ENCODE results near the gene ZWILCH.
A peak's percentile ranks its signal among the peaks of the same experiment; 100 is the strongest.
"Not testable (repeated sequence)": the region's sequence is repeated elsewhere in the genome, so short reads cannot be mapped to it uniquely, and the experiment has no call there.

The ZWILCH gene

GRCh38 chr15:66489179-66489791 lies 15.8 kb upstream of the ZWILCH start:
- DNase-seq: no peak

DNA sequence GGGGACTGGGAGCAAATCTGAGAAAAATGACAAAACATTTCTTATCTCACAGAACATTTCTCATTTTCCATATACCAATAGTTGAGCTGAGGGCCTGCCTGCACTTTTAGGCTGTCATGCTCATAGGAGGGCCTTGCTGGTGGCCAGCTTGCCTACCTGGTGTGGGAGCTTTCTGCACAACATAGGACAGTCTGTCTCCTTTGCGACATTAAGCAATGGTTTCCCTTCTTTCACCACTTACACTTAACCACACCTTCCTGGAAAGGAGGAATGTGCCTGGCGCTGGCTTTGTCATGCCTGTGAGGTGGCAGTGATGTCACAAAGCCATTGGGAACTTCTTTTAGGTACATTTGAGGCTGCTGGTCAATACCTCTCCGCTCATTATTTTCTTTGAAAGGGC lies 13.3 kb upstream of the ZWILCH start:
- DNase-seq: no peak

GRCh38 chr15:66494262-66494661 lies 10.9 kb upstream of the ZWILCH start:
- no peak for DNase-seq

- DNase-seq: no peak
Measured at GRCh38 chr15:66496951-66497501, 8.1 kb upstream of the ZWILCH start.

DNA sequence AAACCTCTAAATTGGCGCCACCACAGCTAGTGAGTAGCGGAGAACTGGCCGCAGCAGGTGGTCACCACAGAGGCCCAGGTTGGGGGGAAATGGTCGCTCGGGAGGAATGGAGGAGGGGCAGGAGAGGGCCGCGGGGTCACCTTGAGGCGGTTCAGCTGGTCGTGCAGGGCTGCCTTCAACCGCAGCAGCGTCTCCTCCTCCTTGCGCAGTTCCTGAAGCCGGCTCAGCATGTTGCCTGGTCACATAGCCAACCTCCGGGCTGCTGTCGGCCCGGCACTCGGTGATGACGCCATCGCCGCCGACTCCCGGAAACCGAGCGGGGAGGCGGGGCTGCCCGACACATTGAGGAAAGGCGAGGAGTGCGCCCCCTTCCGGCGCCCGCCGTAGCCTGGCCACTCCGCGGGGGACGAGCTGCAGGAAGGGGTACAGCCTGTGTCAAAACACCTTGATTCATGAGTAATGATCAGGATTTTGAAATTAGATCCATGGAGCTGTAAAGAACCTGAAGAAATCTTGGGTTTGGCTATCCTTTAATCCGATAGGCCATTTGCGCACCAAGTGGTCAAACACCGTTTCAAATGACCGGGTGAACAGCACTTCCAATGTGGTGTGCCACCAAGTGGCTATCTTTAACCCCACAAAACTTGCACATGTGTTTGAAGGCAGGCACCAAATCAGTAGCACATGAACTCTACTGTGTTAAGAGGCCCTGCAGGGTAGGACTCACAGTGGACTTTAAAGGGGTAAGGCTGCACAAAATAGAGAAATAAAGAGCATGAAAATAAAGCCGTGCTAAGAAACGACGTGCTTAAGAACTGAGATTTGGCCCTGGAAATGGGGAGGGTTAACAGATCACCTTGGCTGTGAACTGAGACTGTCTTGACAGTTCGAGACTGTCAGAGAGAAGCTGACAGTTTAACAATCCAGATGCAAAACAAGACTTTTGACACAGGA lies 7.3 kb upstream of the ZWILCH start, which contains the start of gene SNAPC5:
Gene SNAPC5, minus strand, starts transcription at position 261 of the 954 bp plus-strand sequence. Its CDS starts 31 bp downstream, at position 230.
- peak; percentile 68 for DNase-seq

GRCh38 chr15:66498501-66499386 lies 6.4 kb upstream of the ZWILCH start:
- DNase-seq: no peak

DNA sequence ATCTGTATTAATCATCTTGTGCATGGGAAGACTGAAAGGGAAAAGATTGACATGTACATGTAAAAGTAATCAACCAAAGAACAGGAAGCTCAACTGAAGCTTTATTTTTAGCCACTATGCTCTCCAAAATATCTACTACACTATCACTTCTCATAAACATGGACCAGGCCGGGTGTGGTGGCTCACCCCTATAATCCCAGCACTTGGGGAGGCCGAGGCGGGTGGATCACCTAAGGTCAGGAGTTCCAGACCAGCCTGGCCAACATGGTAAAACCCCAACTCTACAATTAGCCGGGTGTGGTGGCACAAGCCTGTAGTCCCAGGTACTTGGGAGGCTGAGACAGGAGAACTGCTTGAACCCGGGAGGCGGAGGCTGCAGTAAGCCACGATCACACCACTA lies 4.8 kb upstream of the ZWILCH start:
- DNase-seq: not testable (repeated sequence)

GRCh38 chr15:66502491-66502890 lies 2.6 kb upstream of the ZWILCH start:
- no peak for DNase-seq

- not testable (repeated sequence) for DNase-seq
Measured at GRCh38 chr15:66503041-66503648, 2.0 kb upstream of the ZWILCH start.

DNA sequence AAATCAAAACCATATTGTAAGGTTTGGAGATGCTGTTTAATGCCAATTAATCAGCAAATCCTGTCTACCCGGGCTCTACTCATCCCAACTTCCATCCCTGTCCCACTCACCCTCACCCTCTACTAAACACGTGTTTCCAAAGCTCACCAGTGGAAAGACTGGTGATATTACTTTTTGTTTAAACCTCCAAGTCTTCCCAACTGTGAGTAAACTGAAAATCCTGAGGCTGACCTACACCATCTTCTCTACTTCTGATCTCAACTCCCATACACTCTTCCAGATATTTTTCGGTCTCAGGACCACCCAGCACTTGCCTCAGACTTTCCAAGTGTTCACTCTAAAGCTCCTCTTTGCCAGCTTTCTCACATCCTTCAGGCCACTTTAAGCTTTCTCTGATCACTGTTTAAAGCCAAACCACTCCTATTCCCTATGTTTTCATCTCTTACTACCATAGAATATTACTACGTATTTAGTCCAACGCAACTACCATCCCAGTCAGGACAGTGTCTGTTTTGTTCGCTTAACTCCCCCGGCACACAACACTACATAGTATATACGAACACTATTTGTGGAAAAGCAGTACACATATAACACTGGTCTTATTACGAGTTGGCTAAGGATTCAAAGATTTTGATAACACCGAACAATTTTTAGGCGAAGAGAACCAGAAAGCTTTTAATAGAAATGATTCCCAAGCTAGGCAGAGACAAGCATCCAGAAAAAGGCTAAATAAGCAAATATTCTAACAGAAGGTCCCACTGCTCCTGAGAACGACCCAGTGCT lies 1.2 kb upstream of the ZWILCH start:
- no peak for DNase-seq

DNA sequence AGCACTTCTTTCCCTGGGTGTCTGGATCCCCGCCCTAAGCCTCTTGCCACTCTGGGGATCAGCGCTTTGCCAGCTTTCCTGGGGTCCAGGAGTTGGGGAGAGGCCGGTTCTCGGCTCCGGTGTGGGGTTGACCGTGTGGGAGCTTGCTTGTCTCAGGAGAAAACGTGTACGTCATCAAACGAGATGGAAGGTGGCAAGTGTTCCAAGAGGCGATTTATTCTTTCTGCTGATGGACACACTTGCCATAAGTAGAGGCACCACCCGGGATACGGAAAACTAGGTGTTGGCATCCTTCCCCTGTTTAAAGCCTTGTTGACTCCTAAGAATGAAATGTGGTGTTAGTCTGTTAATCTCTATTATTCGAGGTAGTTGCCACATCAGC lies 295 bp downstream of the ZWILCH start:
- peak; percentile 30 for DNase-seq

- no peak for DNase-seq
Measured at GRCh38 chr15:66505818-66506217, 692 bp downstream of the ZWILCH start.

GRCh38 chr15:66508293-66508883 lies 3.3 kb downstream of the ZWILCH start:
- DNase-seq: no peak

DNA sequence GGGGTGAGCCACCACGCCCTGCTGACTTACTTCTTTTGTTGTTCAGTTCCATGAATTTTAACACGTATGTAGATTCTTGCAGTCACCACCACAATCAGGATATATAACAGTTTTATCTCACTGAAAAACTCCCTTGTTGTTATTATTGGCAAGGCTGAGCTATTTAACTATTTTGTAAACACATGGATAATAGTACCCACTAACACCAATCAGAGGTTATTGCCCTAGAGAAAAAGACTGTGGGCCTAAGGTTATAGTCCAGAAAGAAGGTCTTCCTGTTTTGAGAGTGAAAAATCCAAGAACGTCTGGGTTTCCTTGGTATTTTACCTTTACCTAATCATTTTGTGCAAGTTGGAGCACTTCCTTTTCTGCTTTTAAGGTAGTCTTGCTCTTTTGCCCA lies 9.5 kb downstream of the ZWILCH start:
- no peak for DNase-seq

DNA sequence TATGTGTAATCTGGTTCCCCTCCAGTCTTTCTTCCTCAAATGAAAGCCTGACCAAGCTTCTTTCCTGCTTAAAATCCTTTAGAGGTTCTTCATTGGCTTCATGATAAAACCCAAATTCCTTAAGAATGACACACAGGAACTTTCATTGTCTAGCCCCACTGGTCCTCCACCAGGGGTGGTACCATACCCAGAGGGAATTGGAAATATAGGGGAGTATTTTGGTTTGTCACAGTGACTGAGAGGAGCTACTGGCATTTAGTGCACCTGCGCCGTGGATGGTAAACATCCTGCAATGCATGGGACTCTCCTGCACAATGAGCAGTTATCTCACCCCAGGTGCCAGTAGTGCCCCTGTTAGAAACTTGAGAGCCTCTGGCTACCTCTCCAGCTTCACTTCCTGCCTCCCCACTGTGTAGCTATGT lies 10.8 kb downstream of the ZWILCH start:
- no peak for DNase-seq

DNA sequence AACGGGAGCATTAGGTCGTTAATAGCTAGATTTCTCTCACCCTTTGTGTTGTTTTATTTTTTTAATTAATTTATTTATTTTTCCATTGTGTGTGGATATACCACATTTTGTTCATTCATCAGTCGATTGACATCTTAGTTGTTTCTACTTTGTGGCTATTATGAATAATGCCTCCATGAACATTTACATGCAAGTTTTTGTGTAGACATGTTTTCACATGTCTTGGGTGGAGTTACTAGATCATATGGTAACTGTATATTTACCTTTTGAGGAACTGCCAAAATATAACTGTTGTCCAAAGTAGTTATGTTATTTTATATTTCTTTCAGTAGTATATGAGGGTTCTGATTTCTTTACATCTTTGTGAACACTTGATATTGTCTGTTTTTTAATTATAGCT lies 18.8 kb downstream of the ZWILCH start:
- DNase-seq: no peak

GRCh38 chr15:66524838-66525237 lies 19.7 kb downstream of the ZWILCH start:
- no peak for DNase-seq

DNA sequence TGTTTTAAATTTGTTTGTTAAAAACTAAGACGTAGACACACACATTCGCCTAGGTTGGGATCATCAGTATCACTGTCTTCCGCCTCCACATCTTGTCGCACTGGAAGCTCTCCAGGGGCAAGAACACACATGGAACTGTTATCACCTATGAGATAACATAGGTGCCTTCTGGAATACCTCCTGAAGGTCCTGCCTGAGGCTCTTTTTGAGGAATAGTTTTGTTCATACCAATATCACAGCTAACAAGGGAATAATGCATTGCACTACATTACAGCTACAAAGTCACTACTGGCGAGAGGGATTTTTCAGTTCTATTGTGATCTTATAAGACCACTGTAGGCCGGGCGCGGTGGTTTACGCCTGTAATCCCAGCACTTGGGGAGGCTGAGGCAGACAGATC lies 29.9 kb downstream of the ZWILCH start:
- DNase-seq: no peak

- DNase-seq: no peak
Measured at GRCh38 chr15:66542896-66543295, 37.8 kb downstream of the ZWILCH start.

DNA sequence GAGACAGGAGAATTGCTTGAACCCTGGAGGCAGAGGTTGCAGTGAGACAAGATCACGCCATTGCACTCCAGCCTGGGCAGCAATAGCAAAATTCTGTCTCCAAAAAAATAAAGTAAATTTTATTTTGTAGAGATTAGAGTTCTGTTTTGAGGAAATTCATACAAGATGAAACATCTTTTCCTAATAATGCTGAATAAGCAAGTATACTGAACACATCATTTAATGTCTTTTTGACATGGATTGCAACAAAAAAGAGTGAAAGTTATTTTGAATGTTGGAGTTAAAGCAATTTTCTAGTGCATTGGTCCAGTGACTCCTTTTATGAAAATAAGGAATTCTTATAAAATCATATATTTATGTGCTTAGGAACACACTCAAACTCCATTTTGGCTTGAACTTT lies 40.1 kb downstream of the ZWILCH start:
- no peak for DNase-seq

DNA sequence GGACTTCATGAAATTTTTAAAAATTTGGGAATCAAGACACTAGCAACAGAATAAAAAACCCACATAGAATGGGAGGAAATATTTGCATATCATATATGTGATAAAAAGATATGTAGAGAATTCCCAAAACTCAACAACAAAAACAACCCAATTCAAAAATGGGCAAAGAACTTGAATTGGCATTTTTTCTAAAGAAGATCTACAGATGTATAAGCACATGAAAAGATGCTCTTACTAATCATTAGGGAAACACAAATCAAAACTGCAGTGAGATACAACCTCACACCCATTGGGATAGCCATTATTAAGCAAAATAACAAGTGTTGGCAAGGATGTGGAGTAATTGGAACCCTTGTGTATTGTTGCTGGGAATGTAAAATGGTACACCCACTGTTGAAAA lies 50.6 kb downstream of the ZWILCH start:
- DNase-seq: no peak

Data from NCI-H1092 treated with DMSO at 0.1 percent for 48 hours (cell line).